Stimulated activated CD8-positive, alpha-beta memory T cell treated with anti-CD3 and anti-CD28 coated beads, Interleukin-4, amount 100 ng/mL, for 1 hour (primary cell): ENCODE data around the gene CLDN15.
"Not testable (repeated sequence)": the region's sequence is repeated elsewhere in the genome, so short reads cannot be mapped to it uniquely, and the experiment has no call there.

Source experiments
- DNase-seq, 2 donors: peaks; one replicate each; pipeline ENCODE4 v3.0.0-alpha.2; 2020; ENCODE audit warnings: low read depth in 2 of 2, low spot score in 1 of 2

The CLDN15 gene

DNA sequence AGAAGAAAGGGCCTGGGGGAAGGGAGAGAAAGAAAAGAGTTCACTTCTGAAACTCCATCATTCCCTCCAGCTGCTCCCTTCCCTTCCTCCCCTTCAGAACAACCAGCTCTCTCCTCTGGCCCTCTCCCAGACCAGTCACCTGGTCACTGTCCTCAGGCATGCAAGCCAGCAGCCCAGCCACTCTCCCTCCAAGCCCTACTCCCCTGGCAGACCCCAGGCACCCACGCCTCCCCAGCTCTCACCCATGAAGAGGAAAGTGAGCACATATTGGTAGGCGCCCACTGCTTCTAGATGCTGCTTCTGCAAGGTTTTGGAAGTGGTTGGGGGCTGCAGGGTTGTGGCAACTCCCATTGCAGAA is 37.1 kb downstream of the CLDN15 start:
- DNase-seq = no peak

DNA sequence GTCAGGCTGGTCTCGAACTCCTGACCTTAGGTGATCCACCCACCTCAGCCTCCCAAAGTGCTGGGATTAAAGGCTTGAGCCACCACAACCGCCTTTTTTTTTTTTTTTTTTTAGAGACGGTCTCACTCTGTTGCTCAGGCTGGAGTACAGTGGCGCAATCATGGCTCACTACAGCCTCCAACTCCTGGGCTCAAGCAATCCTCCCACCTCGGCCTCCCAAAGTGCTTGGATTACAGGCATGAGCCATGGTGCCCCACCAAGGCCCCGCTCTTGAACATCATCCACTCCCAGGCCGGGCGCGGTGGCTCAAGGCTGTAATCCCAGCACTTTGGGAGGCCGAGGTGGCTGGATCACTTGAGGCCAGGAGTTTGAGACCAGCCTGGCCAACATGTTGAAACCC is 38.1 kb downstream of the CLDN15 start:
- DNase-seq = not testable (repeated sequence)

DNA sequence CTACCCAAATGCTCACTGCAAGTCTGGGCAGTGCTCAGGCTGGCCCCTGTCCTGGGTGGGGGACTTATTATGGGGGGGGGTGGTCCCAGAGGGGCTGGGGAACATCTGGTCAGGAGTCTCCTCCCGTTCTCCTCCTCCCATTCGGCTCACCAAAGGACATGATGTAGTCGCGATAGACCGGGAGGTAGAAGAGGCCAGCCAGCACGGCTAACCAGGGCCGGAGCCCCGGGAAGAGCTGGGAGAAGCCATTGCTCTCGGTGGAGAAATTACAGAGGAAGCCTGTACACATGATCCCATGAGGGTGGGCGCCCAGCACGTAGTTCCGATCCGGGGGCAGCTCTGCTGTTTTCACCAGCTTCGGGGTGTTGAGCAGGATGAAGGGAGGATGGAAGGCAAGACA is 39.1 kb downstream of the CLDN15 start:
- no peak for DNase-seq

DNA sequence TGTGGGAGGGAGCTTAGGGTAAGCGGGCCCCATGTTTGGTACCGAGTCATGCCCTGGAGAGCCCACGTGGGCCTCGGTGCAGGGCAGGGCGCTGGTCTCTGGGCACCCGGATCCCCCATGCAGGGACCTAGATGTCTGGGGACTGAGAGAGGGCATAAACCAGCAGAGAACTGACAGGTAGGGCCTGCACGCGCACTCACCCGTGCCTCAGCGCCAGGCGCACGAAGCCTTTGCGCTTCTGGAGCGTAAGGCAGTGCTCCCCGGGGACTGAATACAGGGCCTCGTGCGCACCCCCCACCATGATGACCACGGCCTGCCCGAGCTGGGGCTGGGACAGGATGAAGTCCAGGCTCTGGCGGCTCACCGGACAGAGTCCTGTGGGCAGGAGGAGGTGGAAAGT is 39.6 kb downstream of the CLDN15 start:
- no peak for DNase-seq

DNA sequence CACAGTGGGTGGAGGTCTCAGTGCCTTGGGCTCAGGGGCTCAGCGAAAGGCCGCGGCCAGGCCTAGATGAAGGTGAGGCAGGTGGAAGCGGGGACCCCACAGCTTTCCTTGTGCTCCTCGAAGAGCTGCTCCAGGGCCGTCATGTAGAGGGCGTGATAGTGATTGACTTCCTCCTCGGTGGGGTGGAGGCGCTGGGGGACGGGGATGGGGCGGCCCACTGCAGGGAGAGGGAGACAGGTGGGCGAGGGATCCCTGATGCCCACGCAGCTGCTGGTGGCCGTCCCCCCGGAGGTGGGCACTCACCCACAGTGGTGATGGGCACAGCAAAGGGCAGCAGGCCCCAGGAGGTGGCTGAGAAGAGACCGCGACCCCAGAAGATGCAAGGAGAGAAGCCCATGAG is 41.7 kb downstream of the CLDN15 start:
- no peak for DNase-seq

DNA sequence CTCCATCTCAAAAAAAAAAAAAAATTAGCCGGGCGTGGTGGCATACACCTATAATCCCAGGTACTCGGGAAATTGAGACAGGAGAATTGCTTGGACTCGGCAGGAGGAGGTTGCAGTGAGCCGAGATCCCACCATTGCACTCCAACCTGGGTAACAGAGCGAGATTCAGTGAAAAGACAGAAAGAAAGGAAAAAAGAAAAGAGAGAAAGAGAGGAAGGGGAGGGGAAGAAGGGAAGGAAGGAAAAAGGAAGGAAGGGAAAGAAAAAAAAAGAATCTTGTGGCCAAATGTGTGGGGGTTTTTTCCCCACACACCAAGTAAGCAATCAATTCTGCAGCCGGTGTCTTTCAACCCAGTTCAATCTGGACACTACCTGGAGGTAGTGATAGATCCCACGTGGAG is 48.5 kb downstream of the CLDN15 start:
- no peak for DNase-seq

DNA sequence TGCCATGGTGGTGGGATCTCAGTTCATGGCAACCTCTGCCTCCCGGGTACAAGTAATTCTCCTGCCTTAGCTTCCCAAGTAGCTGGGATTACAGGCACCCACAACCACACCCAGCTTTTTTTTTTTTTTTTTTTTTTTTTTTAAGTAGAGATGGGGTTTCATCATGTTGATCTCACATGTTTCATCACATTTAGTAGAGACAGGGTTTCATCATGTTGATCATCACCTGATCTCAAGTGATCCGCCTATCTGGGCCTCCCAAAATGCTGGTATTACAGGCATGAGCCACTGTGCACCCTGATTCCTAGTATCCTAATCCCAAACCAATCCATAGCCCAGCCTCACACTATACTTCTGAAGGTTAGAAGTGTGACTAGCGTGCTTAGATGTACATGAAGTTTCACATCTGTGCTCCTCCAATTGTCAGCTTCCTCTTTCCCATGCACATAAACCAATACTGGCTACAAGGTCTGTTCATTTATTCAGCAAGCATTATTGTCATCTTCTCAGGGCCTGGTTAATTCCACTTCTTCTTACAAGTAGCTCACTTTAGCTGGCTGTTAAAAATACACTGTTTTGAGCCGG is 50.7 kb downstream of the CLDN15 start:
- DNase-seq = no peak

DNA sequence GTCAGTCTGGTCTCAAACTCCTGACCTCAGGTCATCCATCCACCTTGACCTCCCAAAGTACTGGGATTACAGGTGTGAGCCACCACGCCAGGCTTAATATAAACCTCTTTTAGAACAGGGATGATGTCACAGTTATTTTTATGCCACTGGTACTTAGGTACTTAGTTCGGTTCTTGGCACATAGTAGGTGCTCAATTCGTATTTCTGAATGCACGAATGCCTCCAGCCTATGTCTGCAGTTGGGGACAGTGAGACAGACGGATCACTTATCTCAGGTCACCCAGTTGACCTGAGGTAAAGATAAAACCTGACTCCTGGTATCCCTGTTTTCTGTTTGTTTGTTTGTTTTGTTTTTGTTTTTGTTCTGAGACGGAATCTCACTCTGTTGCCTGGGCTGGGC is 51.4 kb downstream of the CLDN15 start:
- DNase-seq = no peak

DNA sequence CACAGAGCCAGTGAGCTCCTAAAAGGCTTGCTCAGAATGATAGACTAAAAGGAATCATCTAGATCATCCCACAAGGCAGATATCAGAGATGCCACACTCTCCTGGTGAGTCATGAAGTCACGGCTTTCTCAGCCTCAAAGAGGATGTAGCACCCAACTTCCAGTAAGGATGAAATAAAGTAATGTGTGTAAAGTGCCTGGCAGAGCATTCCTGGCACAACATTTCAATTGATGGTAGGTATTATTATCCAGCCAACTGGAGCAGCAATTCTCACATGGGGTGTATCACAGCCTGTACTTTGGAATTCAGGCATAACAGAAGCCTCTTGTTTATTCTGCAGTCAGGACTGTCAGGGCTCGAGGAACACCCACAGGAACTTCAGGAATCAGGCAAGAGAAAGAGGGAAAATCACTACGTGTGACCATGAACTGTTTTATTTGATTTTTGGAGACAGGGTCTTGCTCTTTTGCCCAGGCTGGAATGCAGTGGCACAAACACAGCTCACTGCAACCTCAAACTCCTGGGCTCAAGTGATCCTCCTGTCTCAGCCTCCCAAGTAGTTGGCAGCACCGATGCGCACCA is 52.3 kb downstream of the CLDN15 start:
- DNase-seq = no peak
